H1 (cell line): ENCODE data around the gene RPAP3. TPM values are rescaled to one million over a fixed set of nuclear protein-coding genes. Genes with fewer than 3 reads are reported as not detected.
A peak's percentile ranks its signal among the peaks of the same experiment; 100 is the strongest.

Source experiments
- CTCF ChIA-PET: fragments of 300-600 bp; sonication (Branson Sonifier 250); formaldehyde crosslinking; loops from one replicate; lab custom pipeline; 2021; ENCODE audit not compliant: partially characterized antibody; lab: Charles Lee
- POLR2A ChIA-PET: fragments of 300-600 bp; sonication (Branson Sonifier 250); formaldehyde crosslinking; loops from one replicate; lab custom pipeline; 2021; ENCODE audit warnings: inconsistent platforms; ENCODE audit not compliant: partially characterized antibody; lab: Charles Lee
- DNase-seq, 2 experiments: peaks; one replicate each; pipeline versions ENCODE4 v3.0.0 to v3.0.0-alpha.2; 2010 to 2022; ENCODE audit warnings: low spot score in 2 of 2, low read depth in 1 of 2, mixed read lengths in 1 of 2
- FAIRE-seq: peaks from 2 replicates; lab custom pipeline; 2011; peaks lifted over from hg19 to GRCh38; lab: Jason Lieb, UNC
- H2AFZ ChIP-seq: 2 replicates; pipeline ENCODE4 v1.8.1; 2012; ENCODE audit warnings: low read length, inconsistent platforms
- H2AK5ac ChIP-seq: 2 replicates; pipeline ENCODE4 v1.6.1; 2013; ENCODE audit warnings: low read depth, low read length
- H2BK120ac ChIP-seq: replicated peaks from 2 replicates; pipeline ENCODE3; 2013; ENCODE audit warnings: low read depth, low read length, inconsistent platforms
- H2BK12ac ChIP-seq: 2 replicates; pipeline ENCODE4 v1.6.1; 2013; ENCODE audit warnings: low read depth, low read length
- H2BK15ac ChIP-seq: 2 replicates; pipeline ENCODE4 v1.6.1; 2013; ENCODE audit warnings: low read length
- H2BK20ac ChIP-seq: 2 replicates; pipeline ENCODE4 v1.6.1; 2013; ENCODE audit warnings: low read length
- H2BK5ac ChIP-seq: 2 replicates; pipeline ENCODE4 v1.6.1; 2013; ENCODE audit warnings: low read depth, low read length
- H3K14ac ChIP-seq: 2 replicates; pipeline ENCODE4 v1.6.1; 2013; ENCODE audit warnings: inconsistent platforms; ENCODE audit not compliant: insufficient read length
- H3K18ac ChIP-seq: 2 replicates; pipeline ENCODE4 v1.6.1; 2013; ENCODE audit warnings: low read length; ENCODE audit errors: extremely low read depth
- H3K23ac ChIP-seq: 2 replicates; pipeline ENCODE4 v1.6.1; 2013; ENCODE audit warnings: inconsistent platforms; ENCODE audit not compliant: insufficient read length
- H3K23me2 ChIP-seq: 2 replicates; pipeline ENCODE4 v1.6.1; 2013; ENCODE audit warnings: low read depth, low read length
- H3K27ac ChIP-seq: 2 replicates; pipeline ENCODE4 v1.6.1; 2011; ENCODE audit warnings: low read depth, low read length, inconsistent platforms
- H3K27me3 ChIP-seq, 4 experiments: replicated peaks in 1 of 4; 1 replicate in 1 of 4; 2 replicates in 3 of 4; pipeline versions ENCODE4 v1.6.1 to v1.8.1; 2011 to 2013; ENCODE audit warnings: low read length in 3 of 4, mild to moderate bottlenecking in 3 of 4, inconsistent platforms in 2 of 4, mixed read lengths in 2 of 4, moderate library complexity in 1 of 4; ENCODE audit not compliant: control insufficient read depth in 3 of 4, insufficient read depth in 3 of 4; ENCODE audit errors: extremely low read depth in 1 of 4
- H3K36me3 ChIP-seq, 4 experiments: 2 replicates each; pipeline versions ENCODE4 v1.6.1 to v1.8.1; 2011 to 2013; ENCODE audit warnings: mild to moderate bottlenecking in 4 of 4, low read length in 3 of 4, moderate library complexity in 2 of 4, control low read depth in 1 of 4, inconsistent platforms in 1 of 4; ENCODE audit not compliant: insufficient read depth in 4 of 4, control insufficient read depth in 2 of 4
- H3K4ac ChIP-seq: replicated peaks from 2 replicates; pipeline ENCODE3; 2013; ENCODE audit warnings: low read length, low read depth, mixed read lengths, inconsistent platforms; ENCODE audit not compliant: insufficient read length
- H3K4me1 ChIP-seq, 4 experiments: replicated peaks in 1 of 4; 1 replicate in 1 of 4; 2 replicates in 3 of 4; pipeline versions ENCODE4 v1.6.1 to v1.8.1; 2011 to 2013; ENCODE audit warnings: low read length in 3 of 4, inconsistent platforms in 2 of 4, mixed read lengths in 1 of 4; ENCODE audit not compliant: insufficient read depth in 4 of 4, control insufficient read depth in 3 of 4
- H3K4me2 ChIP-seq, 2 experiments: 2 replicates each; pipeline versions ENCODE4 v1.6.1 to v1.8.1; 2011 to 2013; ENCODE audit warnings: low read depth in 2 of 2, low read length in 2 of 2, control low read depth in 1 of 2, inconsistent platforms in 1 of 2, mild to moderate bottlenecking in 1 of 2; ENCODE audit not compliant: insufficient read depth in 1 of 2
- H3K4me3 ChIP-seq, 4 experiments: fragments of 200-600, 300-600 bp in 1 of 4; sonication (generic), shearing (Covaris generic), sonication (Bioruptor Twin) in 1 of 4; 2 replicates each; pipeline versions ENCODE4 v1.5.1 to v1.8.1; 2011 to 2016; ENCODE audit warnings: low read length in 4 of 4, low read depth in 3 of 4, control low read depth in 2 of 4, inconsistent platforms in 2 of 4, mild to moderate bottlenecking in 2 of 4, mixed read lengths in 1 of 4, moderate library complexity in 1 of 4; ENCODE audit not compliant: insufficient read depth in 2 of 4; ENCODE audit errors: extremely low read depth in 1 of 4
- H3K56ac ChIP-seq: replicated peaks from 2 replicates; pipeline ENCODE3; 2013; ENCODE audit warnings: low read depth, mild to moderate bottlenecking, mixed read lengths, low read length, inconsistent platforms; ENCODE audit not compliant: insufficient read length
- H3K79me1 ChIP-seq: 2 replicates; pipeline ENCODE4 v1.6.1; 2013; ENCODE audit warnings: low read depth, low read length, control low read depth
- H3K79me2 ChIP-seq, 2 experiments: 2 replicates each; pipeline versions ENCODE4 v1.6.1 to v1.8.1; 2012 to 2013; ENCODE audit warnings: low read length in 2 of 2, mild to moderate bottlenecking in 2 of 2, inconsistent platforms in 1 of 2; ENCODE audit not compliant: insufficient read depth in 2 of 2, control insufficient read depth in 1 of 2
- H3K9ac ChIP-seq, 4 experiments: replicated peaks in 1 of 4; 1 replicate in 1 of 4; 2 replicates in 3 of 4; pipeline versions ENCODE4 v1.6.1 to v1.8.1; 2011 to 2013; ENCODE audit warnings: low read depth in 3 of 4, low read length in 3 of 4, control low read depth in 2 of 4, mild to moderate bottlenecking in 2 of 4, moderate library complexity in 2 of 4, inconsistent platforms in 1 of 4; ENCODE audit errors: extremely low read depth in 1 of 4
- H3K9me3 ChIP-seq, 2 experiments: 2 replicates each; pipeline versions ENCODE4 v1.6.1 to v1.8.1; 2012 to 2013; ENCODE audit warnings: mild to moderate bottlenecking in 2 of 2, moderate library complexity in 2 of 2, control low read depth in 1 of 2, inconsistent platforms in 1 of 2, low read depth in 1 of 2, low read length in 1 of 2, mixed read lengths in 1 of 2; ENCODE audit not compliant: insufficient read depth in 2 of 2
- H4K20me1 ChIP-seq, 2 experiments: replicated peaks in 1 of 2; 2 replicates each; pipeline versions ENCODE3 to v1.8.1; 2011 to 2013; ENCODE audit warnings: inconsistent platforms in 2 of 2, low read length in 2 of 2, mild to moderate bottlenecking in 1 of 2; ENCODE audit not compliant: insufficient read depth in 2 of 2, control insufficient read depth in 1 of 2
- H4K5ac ChIP-seq: 2 replicates; pipeline ENCODE4 v1.6.1; 2013; ENCODE audit warnings: low read length, low read depth, mixed read lengths, inconsistent platforms; ENCODE audit not compliant: insufficient read length
- H4K8ac ChIP-seq: 2 replicates; pipeline ENCODE4 v1.8.0; 2013; ENCODE audit warnings: mild to moderate bottlenecking, moderate library complexity, low read length, inconsistent platforms; ENCODE audit not compliant: insufficient read depth; ENCODE audit errors: extremely low read depth
- H4K91ac ChIP-seq: replicated peaks from 2 replicates; pipeline ENCODE3; 2013; ENCODE audit warnings: low read length, mixed read lengths, inconsistent platforms; ENCODE audit not compliant: insufficient read length
- ATF3 ChIP-seq: IDR thresholded peaks from 2 replicates; pipeline ENCODE4 v1.6.1; 2011; ENCODE audit warnings: low read depth, mild to moderate bottlenecking, low read length; ENCODE audit not compliant: insufficient read depth
- WGBS, 2 experiments: shearing (Covaris generic) in 1 of 2; methylation state at CpG; one replicate each; pipeline versions ENCODE4 v1.1.6 to v1.1.7; 2013 to 2015; ENCODE audit warnings: low lambda C conversion rate in 2 of 2, mixed read lengths in 2 of 2, inconsistent platforms in 1 of 2, low coverage in 1 of 2, missing lambda C conversion rate in 1 of 2; ENCODE audit not compliant: insufficient replicate concordance in 2 of 2, insufficient coverage in 1 of 2, insufficient read length in 1 of 2; ENCODE audit errors: extremely low coverage in 1 of 2, missing lambda C conversion rate in 1 of 2; 5-methylcytosine and 5-hydroxymethylcytosine counted together
- polyA plus RNA-seq, 7 experiments: library from polyadenylated mRNA; depleted of rRNA in 3 of 7; stranded (reverse) in 5 of 7; unstranded in 2 of 7; fragments of >200 nt in 5 of 7; fragments of 200-250 nt in 2 of 7; gene quantifications; 1 replicate in 5 of 7; 2 replicates in 1 of 7; 4 replicates in 1 of 7; pipeline versions ENCODE4 v1.2.1 to v1.2.3, GENCODE V29; 2011 to 2013; ENCODE audit warnings: missing spikeins in 2 of 7, mixed read lengths in 2 of 7
- total RNA-seq: library from RNA; stranded (reverse); fragmentation: NEBNext Ultra II Directional; extraction: Animal tissue kit (Norgen Biotek cat#: 25700); gene quantifications from 2 replicates; pipeline ENCODE4 v1.2.1, GENCODE V29; 2021

Gene RPAP3
- total and polyA plus RNA-seq, 2 of the 8 experiments (the other 6 are each of a cell fraction or from before 2014, with no cell fraction given) = 6.4 to 60.5 TPM

GRCh38 chr12:47715877-47716548 is 10.2 kb upstream of the RPAP3 start:
- FAIRE-seq = no peak
- TF ChIP-seq ATF3 = no peak
- H3K27ac ChIP-seq = no peak overlapping the region
- no peak overlapping the region for H2AK5ac ChIP-seq
- H3K18ac ChIP-seq = no peak overlapping the region
- no peaks in the 10 kb centered on the region for H4K20me1 ChIP-seq
- WGBS, 2 experiments = 80% methylated on average over 11 of the region's 13 CpGs; no CpG with 5 or more reads in 1 of the 2 experiments
- H3K4me3 ChIP-seq = no peak overlapping the region
- ChIA-PET POLR2A (interaction anchor here (1.1 to 1.9 kb wide), 3 partner anchors 25 to 91 kb away, joined by 3 to 6 read pairs (median 4); no protein-coding TSS in a partner anchor), CTCF (interaction anchor here (0.7 to 64.6 kb wide), 31 partner anchors 10 to 238 kb away, joined by 3 to 2442 read pairs (median 5); partner anchors contain the start of genes ENDOU, RAPGEF3, RPAP3 and SLC48A1)
- H4K91ac ChIP-seq = no peak overlapping the region
- no peaks in the 10 kb centered on the region for H3K79me2 ChIP-seq
- H3K14ac ChIP-seq = no peak overlapping the region
- H3K36me3 ChIP-seq = 0 out of 8 replicates have a peak, but pooled peaks cover 0 to 3% (median 0%) of the 10 kb centered on the region in 4 experiments
- no peak overlapping the region for H3K23ac ChIP-seq
- no peak overlapping the region for H3K9ac ChIP-seq
- H4K8ac ChIP-seq = no peak overlapping the region
- H2BK15ac ChIP-seq = no peak overlapping the region
- H2BK20ac ChIP-seq = no peak overlapping the region; the same call in 1 of the 2 replicates
- H3K4ac ChIP-seq = no peak overlapping the region
- H3K23me2 ChIP-seq = no peaks in the 10 kb centered on the region
- H3K56ac ChIP-seq = no peak overlapping the region
- no peak overlapping the region for H3K4me2 ChIP-seq
- no peak overlapping the region for H2AFZ ChIP-seq
- no peaks in the 10 kb centered on the region for H3K9me3 ChIP-seq
- peaks cover 4 to 9% (median 8%) of the 10 kb centered on the region in 4 experiments; a peak in 5 of 7 replicates for H3K4me1 ChIP-seq
- no peaks in the 10 kb centered on the region for H3K79me1 ChIP-seq
- H4K5ac ChIP-seq = no peak overlapping the region
- no peak overlapping the region for H2BK5ac ChIP-seq
- H2BK12ac ChIP-seq = no peak overlapping the region
- peak in 1 of 2 experiments; percentile 43 for DNase-seq
- H2BK120ac ChIP-seq = no peak overlapping the region
- H3K27me3 ChIP-seq = peaks cover 0 to 7% (median 3%) of the 10 kb centered on the region in 4 experiments; a peak in 3 of 7 replicates
